Osteoblast (primary cell): Measurements from ENCODE around the gene ARRB2. TPM values are rescaled to one million over a fixed set of nuclear protein-coding genes. Genes with fewer than 3 reads are reported as not detected.
A peak's percentile ranks its signal among the peaks of the same experiment; 100 is the strongest.

Experiments used
- DNase-seq: peaks from one replicate; pipeline ENCODE4 v3.0.0; 2011; ENCODE audit warnings: low spot score, mixed read lengths; ENCODE audit not compliant: insufficient read length; ENCODE audit errors: missing footprints
- H2AFZ ChIP-seq: 2 replicates; pipeline ENCODE4 v1.6.0; 2011; ENCODE audit warnings: mild to moderate bottlenecking, low read length
- H3K27ac ChIP-seq: 2 replicates; pipeline ENCODE4 v1.5.1; 2011; ENCODE audit warnings: mild to moderate bottlenecking, low read depth, low read length, moderate library complexity
- H3K27me3 ChIP-seq: 2 replicates; pipeline ENCODE4 v1.6.0; 2012; ENCODE audit warnings: mild to moderate bottlenecking, control low read depth, inconsistent platforms, low read length, moderate library complexity; ENCODE audit not compliant: insufficient read depth
- H3K36me3 ChIP-seq: 2 replicates; pipeline ENCODE4 v1.5.1; 2011; ENCODE audit warnings: mild to moderate bottlenecking, low read length, control low read depth, moderate library complexity; ENCODE audit not compliant: insufficient read depth
- H3K4me1 ChIP-seq: 2 replicates; pipeline ENCODE4 v1.5.1; 2011; ENCODE audit warnings: mild to moderate bottlenecking, low read length, control low read depth, moderate library complexity; ENCODE audit not compliant: insufficient read depth
- H3K4me2 ChIP-seq: 2 replicates; pipeline ENCODE4 v1.6.0; 2011; ENCODE audit warnings: mild to moderate bottlenecking, low read length; ENCODE audit not compliant: insufficient read depth
- H3K4me3 ChIP-seq: fragments of 200-600 bp; sonication (generic); 3 replicates; pipeline ENCODE4 v1.5.1; 2012; ENCODE audit warnings: mild to moderate bottlenecking, low read length, inconsistent platforms; ENCODE audit not compliant: insufficient read depth
- H3K79me2 ChIP-seq: 2 replicates; pipeline ENCODE4 v1.6.0; 2012; ENCODE audit warnings: mild to moderate bottlenecking, low read length, control low read depth, inconsistent platforms; ENCODE audit not compliant: insufficient read depth
- H3K9me3 ChIP-seq: 2 replicates; pipeline ENCODE4 v1.5.1; 2011; ENCODE audit warnings: low read depth, low read length, control low read depth
- H4K20me1 ChIP-seq: 2 replicates; pipeline ENCODE4 v1.6.0; 2012; ENCODE audit warnings: mild to moderate bottlenecking, low read length, control low read depth; ENCODE audit not compliant: insufficient read depth
- CTCF ChIP-seq: IDR thresholded peaks from 2 replicates; pipeline ENCODE4 v1.5.1; 2011; ENCODE audit warnings: mild to moderate bottlenecking, low read depth, low read length, moderate library complexity; ENCODE audit errors: extremely low read depth
- total RNA-seq: library from RNA; depleted of rRNA; stranded (reverse); fragments of >200 nt; gene quantifications from 2 replicates; pipeline ENCODE4 v1.2.3, GENCODE V29; 2012

The ARRB2 gene
- total RNA-seq, 1 donor: 8.7 TPM

GRCh38 chr17:4717791-4718190 lies 7.4 kb downstream of the ARRB2 start:
- Histone ChIP-seq H3K27ac (no peak overlapping the region), H4K20me1 (no peaks in the 10 kb centered on the region), H3K4me1 (peaks cover 7% of the 10 kb centered on the region), H3K4me3 (no peak overlapping the region), H3K79me2 (no peaks in the 10 kb centered on the region), H3K9me3 (no peaks in the 10 kb centered on the region), H3K4me2 (no peak overlapping the region), H3K27me3 (no peaks in the 10 kb centered on the region), H2AFZ (no peak overlapping the region), H3K36me3 (no peaks in the 10 kb centered on the region)
- DNase-seq: peak; percentile 75
- TF ChIP-seq CTCF: no peak

- Histone ChIP-seq H3K9me3 (no peaks in the 10 kb centered on the region), H2AFZ (no peak overlapping the region), H4K20me1 (no peaks in the 10 kb centered on the region), H3K36me3 (no peaks in the 10 kb centered on the region), H3K27me3 (no peaks in the 10 kb centered on the region), H3K4me2 (no peak overlapping the region), H3K4me1 (peaks cover 7% of the 10 kb centered on the region), H3K79me2 (no peaks in the 10 kb centered on the region), H3K4me3 (no peak overlapping the region), H3K27ac (no peak overlapping the region)
- TF ChIP-seq CTCF: no peak
- peak; percentile 67 for DNase-seq
Observed at GRCh38 chr17:4718276-4718675, 7.8 kb downstream of the ARRB2 start.

GRCh38 chr17:4719146-4719545 lies 8.7 kb downstream of the ARRB2 start:
- DNase-seq: no peak
- Histone ChIP-seq H2AFZ (no peak overlapping the region), H3K27ac (no peak overlapping the region)

GRCh38 chr17:4719684-4720221 lies 9.3 kb downstream of the ARRB2 start:
- peaks cover 7% of the 10 kb centered on the region for H3K4me1 ChIP-seq
- TF ChIP-seq CTCF: no peak
- DNase-seq: peak; percentile 83
- H3K36me3 ChIP-seq: no peaks in the 10 kb centered on the region
- H3K4me2 ChIP-seq: no peak overlapping the region
- H3K4me3 ChIP-seq: no peak overlapping the region
- H3K27me3 ChIP-seq: no peaks in the 10 kb centered on the region
- H2AFZ ChIP-seq: no peak overlapping the region
- no peak overlapping the region for H3K27ac ChIP-seq
- no peaks in the 10 kb centered on the region for H3K79me2 ChIP-seq
- no peaks in the 10 kb centered on the region for H3K9me3 ChIP-seq
- no peaks in the 10 kb centered on the region for H4K20me1 ChIP-seq

More at GRCh38 chr17:4719146-4719545, 8.7 kb downstream of the ARRB2 start:
- no peaks in the 10 kb centered on the region for H3K27me3 ChIP-seq
- H3K4me3 ChIP-seq: no peak overlapping the region
- peaks cover 7% of the 10 kb centered on the region for H3K4me1 ChIP-seq
- H3K4me2 ChIP-seq: no peak overlapping the region
- H3K9me3 ChIP-seq: no peaks in the 10 kb centered on the region
- no peak for TF ChIP-seq CTCF
- no peaks in the 10 kb centered on the region for H4K20me1 ChIP-seq
- H3K79me2 ChIP-seq: no peaks in the 10 kb centered on the region
- no peaks in the 10 kb centered on the region for H3K36me3 ChIP-seq
